ENCODE data around the gene PDE2A.

GRCh38 chr11:72599325-72600117 is 74.7 kb downstream of the PDE2A start:
- TF ChIP-seq CTCF (IDR thresholded peaks at IDR 0.05) (no peak), POLR2A (IDR thresholded peaks at IDR 0.05; ENCODE audit: low read depth) (no peak), EP300 (IDR thresholded peaks at IDR 0.05) (no peak)

All from esophagus muscularis mucosa (tissue), 4 donors.